NCI-H2196 treated with DMSO at 0.1 percent for 48 hours (cell line): ENCODE measurements around the gene RAB11A.

ENCODE experiments used
- DNase-seq: peaks from one replicate; lab custom pipeline; 2025; ENCODE audit not compliant: unreplicated experiment; lab: John Stamatoyannopoulos, UW

The RAB11A gene

DNA sequence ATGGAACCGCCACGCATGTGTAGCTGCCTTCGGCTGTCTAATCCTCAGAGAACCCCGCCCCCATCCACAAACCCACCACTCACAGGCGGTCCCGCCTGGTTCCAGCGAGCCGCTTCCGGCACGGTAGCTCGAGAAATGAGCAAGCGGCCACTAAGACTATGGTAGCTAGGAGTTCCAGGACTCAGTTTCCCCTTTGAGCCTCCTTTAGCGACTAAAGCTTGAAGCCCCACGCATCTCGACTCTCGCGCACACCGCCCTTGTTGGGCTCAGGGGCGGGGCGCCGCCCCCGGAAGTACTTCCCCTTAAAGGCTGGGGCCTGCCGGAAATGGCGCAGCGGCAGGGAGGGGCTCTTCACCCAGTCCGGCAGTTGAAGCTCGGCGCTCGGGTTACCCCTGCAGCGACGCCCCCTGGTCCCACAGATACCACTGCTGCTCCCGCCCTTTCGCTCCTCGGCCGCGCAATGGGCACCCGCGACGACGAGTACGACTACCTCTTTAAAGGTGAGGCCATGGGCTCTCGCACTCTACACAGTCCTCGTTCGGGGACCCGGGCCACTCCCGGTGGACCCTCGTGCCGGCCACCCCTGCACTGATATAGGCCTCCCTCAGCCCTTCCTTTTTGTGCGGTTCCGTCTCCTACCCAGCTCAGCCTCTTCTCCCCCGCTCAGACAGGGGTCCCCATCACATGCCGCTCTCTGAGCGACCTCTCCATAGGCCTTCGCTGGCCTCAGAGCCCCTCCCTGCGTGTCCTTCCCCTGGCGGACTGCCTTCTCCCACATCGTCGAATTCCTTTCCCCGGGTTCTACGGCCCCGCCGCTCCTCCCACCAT lies at the start of gene RAB11A:
Gene RAB11A (plus strand): TSS at position 366 of the 828 bp plus-strand sequence. CDS start 95 bp downstream, at position 461.
- DNase-seq: peak; percentile 86

DNA sequence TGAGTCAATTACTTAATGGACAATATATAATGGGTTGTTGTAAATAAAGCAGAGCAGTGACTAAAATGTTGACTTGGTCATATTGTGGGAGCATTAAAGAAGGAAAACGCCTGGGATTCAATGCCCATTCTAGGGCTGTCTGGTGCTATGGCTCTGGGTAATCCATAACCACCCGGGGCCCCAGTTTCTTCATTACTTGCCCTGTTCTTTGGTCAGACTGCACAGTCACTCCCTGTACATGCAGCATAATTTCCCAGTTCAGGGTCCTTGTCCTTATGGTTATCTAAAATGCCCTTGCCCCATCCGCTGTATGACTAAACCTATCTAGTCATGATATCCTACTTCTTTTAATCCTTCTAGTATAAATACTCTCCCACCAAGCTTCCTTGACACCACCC lies 49.7 kb upstream of the RAB11A start:
- DNase-seq: no peak

DNA sequence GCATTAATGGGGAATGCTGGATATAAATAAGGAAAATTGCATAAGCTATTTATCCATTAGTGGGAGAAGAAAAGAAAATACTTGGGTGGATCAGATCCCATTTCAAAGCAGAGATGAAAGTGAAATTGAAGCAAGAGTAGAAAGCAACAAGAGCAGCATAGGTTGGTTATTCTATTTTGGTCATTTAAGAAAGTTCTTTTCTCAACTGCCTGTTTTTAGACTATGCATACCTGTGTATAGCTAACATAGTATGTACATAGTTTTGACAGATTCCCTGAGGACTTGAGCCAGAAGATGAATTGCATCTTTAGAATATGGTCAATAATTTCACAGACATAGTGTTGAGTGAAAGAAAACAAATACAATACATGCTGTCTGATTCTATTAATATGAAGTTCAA lies 48.2 kb upstream of the RAB11A start:
- DNase-seq: no peak

DNA sequence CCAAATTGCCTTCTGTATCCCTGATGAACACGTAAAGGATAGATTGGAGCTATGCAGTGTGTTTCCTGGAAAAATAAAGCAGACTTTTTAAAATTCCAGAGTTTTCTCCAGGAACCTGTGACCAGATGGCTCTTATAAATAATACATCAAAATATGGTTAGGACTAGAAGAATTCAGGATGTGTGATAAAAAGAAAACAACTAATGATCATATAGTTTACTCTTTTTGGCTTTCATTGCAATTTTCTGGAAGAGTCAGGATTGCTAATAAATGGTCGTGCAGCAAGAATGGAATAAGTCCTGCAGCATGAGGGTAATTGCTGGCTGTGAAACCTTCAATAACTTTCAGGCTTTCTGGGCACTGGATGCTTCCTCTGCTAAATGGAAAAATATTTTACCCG lies 47.0 kb upstream of the RAB11A start:
- no peak for DNase-seq

DNA sequence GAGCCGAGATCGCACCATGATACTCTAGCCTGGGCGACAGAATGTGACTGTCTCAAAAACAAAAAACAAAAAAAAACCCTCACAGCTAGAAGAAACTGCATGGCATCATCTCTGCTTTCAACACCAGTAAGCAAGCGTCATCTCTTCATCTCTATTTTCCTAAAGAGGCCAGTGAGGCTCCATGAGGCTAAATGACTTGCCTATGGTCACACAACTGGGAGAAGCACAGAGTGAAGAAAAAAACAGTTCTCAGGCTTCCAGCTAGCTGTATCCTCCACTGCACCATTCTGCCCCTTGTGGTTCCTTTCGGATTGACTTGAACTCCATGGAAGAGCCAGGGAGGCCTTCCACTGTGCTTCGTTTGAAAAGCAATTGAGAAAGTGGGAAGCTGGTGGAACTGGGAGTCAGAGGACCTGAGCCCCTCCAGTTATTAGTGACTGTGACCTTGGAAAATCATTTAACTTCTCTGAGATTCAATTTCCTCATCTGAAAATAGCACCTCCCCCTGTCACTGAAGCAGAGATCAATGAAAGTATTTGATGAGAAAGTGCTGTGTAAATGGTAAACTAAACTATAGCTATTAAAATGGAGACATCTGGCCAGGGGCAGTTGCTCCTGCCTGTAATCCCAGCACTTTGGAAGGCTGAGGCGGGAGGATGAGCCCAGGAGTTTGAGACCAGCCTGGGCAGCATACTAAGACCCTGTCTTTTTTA lies 45.1 kb upstream of the RAB11A start:
- DNase-seq: peak; percentile 17

DNA sequence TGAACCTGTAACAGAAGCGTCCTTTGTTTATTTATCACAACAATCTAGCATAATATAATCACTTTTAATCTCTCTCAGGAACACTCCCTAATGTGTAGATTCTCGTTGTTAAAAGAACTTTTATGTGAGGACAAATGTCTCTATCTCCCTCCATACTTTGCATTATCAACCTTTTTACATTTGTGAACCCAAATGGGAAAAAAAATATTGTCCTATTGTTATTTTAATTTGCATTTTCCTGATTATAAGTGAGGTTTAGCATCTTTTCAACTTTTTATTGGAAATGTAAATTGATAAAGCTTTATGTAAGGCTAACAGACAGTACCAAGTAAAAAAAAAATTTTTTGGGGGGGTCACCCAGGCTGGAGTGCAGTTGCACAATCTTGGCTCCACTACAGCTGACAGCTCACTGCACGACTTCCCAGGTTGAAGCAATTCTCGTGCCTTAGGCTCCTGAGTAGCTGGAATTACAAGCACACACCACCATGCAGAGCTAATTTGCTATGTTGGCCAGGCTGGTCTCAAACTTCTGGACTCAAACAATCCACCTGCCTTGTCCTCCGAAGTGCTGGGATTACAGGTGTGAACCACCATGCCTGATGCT lies 44.2 kb upstream of the RAB11A start:
- DNase-seq: no peak

DNA sequence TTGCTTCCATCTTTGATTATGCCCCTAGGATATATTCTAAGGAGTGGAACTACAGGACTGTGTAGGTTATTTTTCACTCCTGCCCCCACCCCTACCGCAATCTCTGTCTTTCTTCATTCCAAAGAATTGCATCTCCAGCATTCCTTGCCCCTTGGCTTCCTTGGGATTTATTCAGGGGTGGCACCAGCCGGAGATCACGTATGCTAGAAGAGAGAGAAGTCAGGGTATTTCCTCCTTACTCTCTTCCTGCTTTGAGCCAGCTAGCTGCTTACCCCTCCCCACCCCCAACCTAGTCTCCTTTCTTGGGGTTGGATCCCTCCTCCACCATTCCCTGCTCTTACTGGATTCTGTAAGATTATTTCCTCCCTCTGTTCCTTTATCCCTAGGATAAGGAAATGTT lies 42.2 kb upstream of the RAB11A start:
- DNase-seq: no peak

DNA sequence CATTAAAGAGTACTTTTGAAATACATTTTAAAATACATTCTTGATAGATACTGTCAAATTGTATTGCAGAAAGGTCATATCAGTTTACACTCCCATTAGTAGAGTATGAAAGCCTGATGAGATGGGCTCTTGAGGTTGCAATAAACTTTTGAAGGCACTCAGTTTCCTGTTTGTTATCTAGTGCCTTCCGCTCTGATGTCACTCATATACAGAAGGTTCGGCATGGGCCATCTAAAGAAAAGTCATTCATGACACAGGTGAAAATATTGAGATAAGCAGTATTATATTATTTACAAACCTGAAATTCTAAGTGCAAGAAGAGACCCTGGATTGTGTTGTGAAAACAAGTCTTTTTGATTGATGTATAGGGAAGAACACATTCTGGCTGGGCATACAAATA lies 40.7 kb upstream of the RAB11A start:
- no peak for DNase-seq

DNA sequence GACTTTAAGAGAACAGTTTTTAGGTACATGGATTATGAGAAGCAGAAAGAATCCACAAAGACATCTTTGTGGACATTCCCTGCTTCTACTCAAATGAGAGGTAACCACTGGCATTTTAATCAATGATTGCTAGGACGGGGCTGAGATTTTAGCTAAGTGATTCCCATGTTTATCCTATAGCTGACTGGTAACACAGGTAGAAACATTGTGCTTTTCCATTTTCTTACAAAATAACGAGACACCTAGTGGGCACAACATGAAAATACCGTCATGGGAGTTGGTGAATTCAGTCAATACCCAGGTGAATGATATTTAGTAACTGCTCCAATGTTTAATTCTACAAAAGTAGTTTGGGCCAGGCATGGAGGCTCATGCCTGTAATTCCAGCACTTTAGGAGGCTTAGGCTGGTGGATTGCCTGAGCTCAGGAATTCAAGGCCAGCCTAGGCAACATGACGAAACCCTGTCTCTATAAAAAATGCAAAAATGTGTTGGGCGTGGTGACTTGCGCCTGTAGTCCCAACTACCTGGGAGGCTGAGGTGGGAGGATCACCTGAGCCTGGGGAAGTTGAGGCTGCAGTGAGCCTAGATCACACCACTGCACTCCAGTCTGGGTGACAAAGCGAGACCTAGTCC lies 40.0 kb upstream of the RAB11A start:
- no peak for DNase-seq

DNA sequence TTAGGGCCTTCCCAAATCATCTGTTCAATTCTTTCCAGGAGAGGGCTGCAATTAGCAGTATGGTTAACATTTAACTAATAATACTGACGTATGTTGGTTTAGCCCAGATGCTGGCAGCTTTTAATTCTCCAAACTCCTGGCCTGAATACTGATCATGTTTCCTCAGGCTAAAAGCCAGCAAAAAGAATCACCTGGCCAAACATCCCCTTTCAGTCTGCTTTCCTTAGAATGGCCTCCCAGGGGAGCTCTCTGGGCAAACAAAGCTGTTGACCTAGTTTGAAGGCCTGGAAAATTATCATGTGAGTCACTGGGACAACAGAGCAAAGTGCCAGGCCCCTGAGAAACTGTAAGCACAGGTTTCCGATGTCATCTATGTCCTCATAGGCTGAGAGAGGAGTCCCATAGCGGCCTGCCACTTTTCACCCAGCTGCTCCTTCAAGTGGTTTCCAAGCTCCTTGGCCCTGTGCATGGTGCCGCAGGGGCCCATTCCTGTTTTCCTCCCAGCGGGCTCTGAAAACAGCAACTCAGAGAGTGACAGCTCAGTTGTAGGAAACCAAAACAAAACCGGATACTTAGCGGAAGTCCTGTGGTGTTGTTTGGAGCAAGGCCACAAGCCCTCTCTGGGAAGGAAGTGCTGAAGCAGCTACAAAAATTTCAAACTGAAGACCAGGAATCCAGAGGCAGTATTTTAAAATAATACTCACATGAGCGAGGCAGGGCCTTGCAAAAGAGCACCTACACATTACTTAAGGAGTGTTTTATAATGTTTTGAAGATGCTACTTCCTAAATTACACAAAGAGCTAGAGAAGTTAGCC lies 36.5 kb upstream of the RAB11A start:
- peak; percentile 93 for DNase-seq

DNA sequence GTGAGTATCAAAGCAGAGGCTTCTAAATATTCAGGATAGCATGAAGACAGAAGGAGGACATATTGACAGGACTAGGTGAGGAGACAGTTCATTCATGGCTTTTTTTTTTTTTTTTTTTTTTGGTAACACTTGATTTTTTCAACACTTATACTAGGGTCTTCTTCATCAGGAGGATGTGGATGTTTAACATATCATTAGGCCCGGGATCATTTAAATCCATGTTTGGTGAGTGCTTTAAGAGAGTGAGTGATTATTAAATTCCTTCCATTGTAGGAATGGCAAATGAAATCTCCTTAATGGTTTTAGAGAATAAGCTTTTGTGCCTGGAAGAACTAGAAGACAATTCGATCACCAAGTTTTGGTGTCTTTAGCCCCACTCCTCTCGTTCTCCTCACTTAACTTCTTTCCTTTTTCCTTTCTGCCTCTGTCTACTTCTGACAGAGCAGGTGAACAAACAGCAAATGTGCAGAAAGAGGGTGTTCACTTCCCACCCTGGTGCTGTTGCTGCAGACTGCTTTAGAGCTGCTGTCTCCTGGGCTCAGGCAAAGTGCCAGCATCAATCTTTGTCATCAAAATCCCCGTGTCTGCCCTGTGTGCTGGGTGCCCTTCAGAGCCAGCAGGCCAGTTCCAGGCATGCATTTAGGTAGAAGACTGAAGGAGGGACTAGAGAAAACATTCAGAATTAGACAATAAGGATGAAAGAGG lies 35.6 kb upstream of the RAB11A start:
- DNase-seq: no peak

DNA sequence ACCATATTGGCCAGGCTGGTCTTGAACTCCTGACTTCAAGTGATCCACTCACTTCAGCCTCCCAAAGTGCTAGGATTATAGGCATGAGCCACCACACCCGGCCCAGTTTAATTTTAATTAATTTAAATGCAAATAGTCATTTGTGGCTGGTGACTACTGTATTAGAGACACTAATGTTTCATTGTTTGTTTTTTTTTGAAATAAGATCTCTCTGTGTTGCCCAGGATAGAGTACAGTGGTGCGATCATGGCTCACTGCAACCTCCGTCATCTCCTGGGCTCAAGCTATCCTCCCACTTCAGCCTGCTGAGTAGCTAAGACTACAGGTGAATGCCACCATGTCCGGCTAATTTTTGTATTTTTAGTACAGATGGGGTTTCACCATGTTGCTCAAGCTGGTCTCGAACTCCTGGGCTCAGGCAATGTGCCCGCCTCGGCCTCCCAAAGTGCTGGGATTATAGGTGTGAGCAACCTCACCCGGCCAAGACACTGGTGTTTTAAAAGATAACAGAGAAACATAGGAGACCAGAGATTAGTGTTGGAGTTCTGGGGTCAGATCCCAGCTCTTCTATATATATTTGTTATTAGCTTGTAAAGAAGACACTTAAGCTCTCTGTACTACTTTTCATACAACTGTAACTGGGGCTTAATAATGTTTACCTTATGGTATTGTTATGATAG lies 34.5 kb upstream of the RAB11A start:
- DNase-seq: no peak

DNA sequence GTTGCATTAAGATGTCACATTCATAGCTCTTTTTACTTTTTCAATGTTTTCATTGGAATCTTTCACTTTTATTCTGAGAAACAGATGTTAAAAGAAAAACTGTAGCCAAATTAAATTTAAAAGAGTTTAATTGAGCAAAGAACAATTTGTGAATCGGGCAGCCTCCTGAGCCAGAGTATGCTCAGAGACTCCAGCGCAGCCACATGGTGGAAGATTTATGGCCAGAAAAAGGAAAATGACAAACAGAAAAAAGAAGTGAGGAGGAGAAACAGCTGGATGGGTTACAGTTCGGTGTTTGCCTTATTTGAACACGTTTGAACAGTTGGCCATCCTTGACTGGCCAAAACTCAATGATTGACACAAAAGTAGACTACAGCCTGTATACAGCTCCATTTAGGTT lies 33.8 kb upstream of the RAB11A start:
- DNase-seq: no peak

DNA sequence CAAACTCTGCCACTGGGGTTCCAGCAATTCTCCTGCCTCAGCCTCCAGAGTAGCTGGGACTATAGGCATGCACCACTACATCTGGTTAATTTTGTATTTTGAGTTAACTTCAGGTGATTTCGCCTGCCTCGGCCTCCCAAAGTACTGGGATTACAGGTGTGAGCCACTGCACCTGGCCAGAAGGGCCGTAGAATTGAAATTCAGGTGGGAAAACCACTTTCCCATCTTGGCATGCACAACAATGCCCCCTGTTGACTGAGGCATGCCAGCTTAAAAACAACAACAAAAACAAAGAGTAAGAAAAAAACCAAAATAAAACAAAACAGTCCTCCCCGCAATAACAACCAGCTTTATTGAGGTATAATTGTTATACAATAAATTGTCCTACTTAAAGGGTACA lies 32.6 kb upstream of the RAB11A start:
- DNase-seq: no peak

DNA sequence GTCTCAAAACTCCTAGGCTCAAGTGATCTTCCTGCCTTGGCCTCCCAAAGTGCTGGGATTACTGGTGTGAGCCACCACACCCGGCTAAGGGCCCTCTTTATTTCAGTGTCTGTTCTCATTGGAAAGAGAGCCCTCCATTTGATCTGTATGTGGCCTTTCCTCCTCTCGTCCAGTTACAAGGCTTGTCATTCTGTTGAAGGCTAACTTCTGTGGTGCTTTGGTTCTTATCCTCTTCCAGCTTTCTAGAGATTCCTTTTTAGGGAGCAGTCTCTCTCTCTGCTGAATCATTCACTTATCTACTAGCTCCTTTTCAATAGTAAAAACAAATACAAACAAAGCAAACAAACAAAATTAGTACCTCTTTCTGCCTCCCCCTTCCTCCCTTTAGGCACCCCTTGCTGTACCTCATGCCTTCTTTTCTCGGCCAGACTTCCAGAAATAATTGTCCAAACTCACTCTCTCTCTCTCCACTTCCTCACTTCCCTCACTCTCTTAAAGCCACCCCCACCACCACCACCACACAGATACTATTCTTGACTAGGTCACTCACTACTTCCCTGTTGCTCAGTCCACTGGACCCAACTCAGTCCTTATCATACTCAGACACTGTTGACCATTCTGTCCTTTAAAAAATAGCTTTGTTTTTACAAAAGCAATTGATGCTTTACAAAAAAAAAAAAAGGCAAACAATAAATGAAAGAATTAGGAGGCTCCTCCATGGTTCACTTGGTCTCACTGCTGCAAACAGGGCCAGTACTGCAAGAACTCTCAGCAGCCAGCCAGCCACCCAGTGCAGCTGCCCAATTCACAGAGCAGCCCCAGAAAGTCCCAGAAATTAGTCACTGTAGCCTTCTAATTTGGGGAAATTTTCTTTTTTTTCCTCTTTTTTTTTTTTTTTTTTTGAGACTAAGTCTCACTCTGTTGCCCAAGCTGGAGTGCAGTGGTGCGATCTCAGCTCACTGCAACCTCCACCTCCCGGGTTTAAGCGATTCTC lies 31.7 kb upstream of the RAB11A start:
- no peak for DNase-seq

DNA sequence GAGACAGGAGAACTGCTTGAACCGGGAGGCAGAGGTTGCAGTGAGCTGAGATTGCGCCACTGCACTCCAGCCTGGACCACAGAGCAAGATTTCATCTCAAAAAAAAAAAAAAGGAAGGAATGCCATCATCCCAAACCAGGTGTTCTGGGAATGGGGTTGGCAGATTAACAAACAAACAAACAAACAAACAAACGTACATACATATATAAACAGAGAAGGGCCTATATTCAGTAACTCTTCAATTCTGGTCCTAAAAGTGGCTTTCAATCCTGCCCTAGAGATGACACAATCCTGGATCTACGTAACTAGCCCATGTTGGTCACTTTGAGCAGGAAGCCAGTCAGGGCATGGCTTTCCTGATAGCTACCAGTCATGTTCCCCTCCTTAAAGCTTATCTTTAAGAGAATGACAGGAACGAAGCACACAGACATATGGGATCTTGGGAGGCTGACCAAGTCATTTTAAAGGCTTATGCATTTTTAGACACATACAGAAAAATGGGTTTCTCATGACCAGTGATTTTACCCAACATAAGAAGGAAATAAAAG lies 29.9 kb upstream of the RAB11A start:
- no peak for DNase-seq

DNA sequence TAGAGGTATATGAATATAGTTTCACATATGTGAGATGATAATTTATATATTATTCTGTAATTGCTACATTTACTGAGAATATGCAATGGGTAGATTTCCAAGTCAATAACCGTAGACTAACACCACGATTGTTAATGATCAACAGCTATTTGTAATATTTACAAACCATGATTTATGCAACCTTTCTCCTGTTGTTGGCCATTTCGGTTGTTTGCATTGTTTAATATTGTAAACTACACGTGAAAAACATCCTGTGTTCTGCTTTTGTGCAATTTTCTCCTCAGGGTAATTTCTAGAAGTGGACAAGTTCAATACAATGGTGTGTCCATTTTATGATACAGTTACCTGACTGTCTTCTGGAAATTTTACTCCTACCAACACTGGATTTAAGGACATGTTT lies 29.3 kb upstream of the RAB11A start:
- no peak for DNase-seq
